Brain microvascular endothelial cell (primary cell): Measurements from ENCODE around the gene CAPG.

ENCODE experiments used
- DNase-seq: peaks from one replicate; pipeline ENCODE4 v3.0.0-alpha.2; 2020
- H3K27ac ChIP-seq: fragments of 250-450 bp; sonication (Bioruptor Pico); 2 replicates; pipeline ENCODE4 v1.5.1; 2020; ENCODE audit warnings: mild to moderate bottlenecking, moderate library complexity
- H3K27me3 ChIP-seq: fragments of 250-450 bp; sonication (Bioruptor Pico); replicated peaks from 2 replicates; pipeline ENCODE4 v1.5.1; 2020; ENCODE audit warnings: mild to moderate bottlenecking
- H3K36me3 ChIP-seq: fragments of 250-450 bp; sonication (Bioruptor Pico); replicated peaks from 2 replicates; pipeline ENCODE4 v1.5.1; 2020; ENCODE audit warnings: mild to moderate bottlenecking
- H3K4me3 ChIP-seq: 2 replicates; pipeline ENCODE4 v1.5.1; 2011; ENCODE audit warnings: low read depth, mild to moderate bottlenecking, control low read depth, low read length, moderate library complexity
- in situ Hi-C: cut with HindIII; loops from 2 replicates; pipeline ENCODE4 v1.10.0; 2017; ENCODE audit warnings: low sequenced_read_pairs, low pct_ligation_motif_present
- TF ChIP-seq, protein P1 (sequence below): IDR thresholded peaks from 2 replicates; pipeline ENCODE4 v1.5.1; 2011; ENCODE audit warnings: low read depth, mild to moderate bottlenecking, moderate library complexity, low read length, control low read depth, inconsistent platforms; ENCODE audit errors: missing control alignments

The CAPG gene, protein sequence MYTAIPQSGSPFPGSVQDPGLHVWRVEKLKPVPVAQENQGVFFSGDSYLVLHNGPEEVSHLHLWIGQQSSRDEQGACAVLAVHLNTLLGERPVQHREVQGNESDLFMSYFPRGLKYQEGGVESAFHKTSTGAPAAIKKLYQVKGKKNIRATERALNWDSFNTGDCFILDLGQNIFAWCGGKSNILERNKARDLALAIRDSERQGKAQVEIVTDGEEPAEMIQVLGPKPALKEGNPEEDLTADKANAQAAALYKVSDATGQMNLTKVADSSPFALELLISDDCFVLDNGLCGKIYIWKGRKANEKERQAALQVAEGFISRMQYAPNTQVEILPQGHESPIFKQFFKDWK

DNA sequence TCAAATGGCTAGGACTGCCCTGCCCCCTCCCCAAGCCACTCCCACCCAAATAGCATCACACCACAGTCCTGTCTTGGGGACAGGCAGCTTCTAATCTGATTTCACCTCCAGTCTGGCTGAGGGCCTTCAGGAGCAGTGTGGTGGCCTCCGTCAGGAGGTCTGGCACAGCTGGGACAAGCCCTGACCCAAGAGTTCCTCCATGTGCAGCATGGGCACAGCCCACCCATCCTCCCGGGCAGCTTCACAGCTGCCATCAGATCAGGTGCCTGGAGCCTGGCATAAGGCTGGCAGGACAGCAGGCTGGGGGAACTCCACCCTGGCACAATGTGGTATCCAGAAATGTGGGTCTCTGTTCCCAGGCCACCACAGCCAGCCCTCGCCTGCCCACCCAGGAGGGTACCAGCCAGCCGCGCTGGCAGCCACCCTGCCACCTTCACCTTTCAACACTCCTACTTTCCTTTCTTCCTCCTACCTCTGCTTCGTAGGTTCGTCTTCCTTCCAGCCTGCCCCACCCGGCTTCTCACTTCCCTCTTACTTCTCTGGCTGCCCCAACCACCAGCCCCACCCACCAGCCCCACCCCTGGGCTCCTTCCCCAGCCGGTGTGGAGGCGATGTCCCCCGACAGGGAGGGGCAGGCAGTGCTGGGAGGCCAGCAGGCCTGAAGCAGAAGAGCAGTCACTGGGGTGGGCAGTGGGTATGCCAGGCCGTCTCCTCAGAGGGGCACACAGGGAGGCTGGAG, at the start of gene CAPG:
Gene CAPG, minus strand, starts transcription at position 522 of the 739 bp plus-strand sequence. CDS start 8,221 bp downstream, outside the sequence.
- TF ChIP-seq, protein P1, sequence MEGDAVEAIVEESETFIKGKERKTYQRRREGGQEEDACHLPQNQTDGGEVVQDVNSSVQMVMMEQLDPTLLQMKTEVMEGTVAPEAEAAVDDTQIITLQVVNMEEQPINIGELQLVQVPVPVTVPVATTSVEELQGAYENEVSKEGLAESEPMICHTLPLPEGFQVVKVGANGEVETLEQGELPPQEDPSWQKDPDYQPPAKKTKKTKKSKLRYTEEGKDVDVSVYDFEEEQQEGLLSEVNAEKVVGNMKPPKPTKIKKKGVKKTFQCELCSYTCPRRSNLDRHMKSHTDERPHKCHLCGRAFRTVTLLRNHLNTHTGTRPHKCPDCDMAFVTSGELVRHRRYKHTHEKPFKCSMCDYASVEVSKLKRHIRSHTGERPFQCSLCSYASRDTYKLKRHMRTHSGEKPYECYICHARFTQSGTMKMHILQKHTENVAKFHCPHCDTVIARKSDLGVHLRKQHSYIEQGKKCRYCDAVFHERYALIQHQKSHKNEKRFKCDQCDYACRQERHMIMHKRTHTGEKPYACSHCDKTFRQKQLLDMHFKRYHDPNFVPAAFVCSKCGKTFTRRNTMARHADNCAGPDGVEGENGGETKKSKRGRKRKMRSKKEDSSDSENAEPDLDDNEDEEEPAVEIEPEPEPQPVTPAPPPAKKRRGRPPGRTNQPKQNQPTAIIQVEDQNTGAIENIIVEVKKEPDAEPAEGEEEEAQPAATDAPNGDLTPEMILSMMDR = no peak
- no peak within 1 kb of the TSS for H3K27ac ChIP-seq
- H3K4me3 ChIP-seq = no peak within 1 kb of the TSS
- no peaks in the 10 kb centered on the region for H3K27me3 ChIP-seq
- in situ Hi-C loops = no loop called here
- no peak for DNase-seq
- H3K36me3 ChIP-seq = no peaks in the 10 kb centered on the region

DNA sequence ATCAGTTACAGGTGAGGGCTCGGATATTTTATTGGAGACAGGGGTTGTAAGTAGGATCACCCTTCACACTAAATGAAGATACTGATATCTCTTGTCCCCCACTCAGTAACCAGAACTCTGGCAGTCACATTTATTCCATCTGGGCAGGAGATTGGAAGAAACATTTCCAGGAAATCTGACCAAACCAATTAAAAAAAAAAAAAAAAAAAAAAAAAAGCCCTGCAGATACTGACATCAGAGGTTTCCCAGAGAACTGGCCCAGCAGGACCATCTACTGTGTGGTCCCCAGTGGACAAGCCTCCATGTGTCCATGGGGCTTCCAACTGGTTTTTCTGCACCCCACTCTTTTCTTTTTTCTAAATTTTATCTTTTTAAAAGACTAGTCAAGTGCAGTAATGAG, 49.6 kb upstream of the CAPG start:
- in situ Hi-C loops = no loop called here
- no peaks in the 10 kb centered on the region for H3K27me3 ChIP-seq
- H3K36me3 ChIP-seq = no peaks in the 10 kb centered on the region
- DNase-seq = no peak
- TF ChIP-seq, protein P1 = no peak
- no peak overlapping the region for H3K4me3 ChIP-seq
- no peak overlapping the region for H3K27ac ChIP-seq

DNA sequence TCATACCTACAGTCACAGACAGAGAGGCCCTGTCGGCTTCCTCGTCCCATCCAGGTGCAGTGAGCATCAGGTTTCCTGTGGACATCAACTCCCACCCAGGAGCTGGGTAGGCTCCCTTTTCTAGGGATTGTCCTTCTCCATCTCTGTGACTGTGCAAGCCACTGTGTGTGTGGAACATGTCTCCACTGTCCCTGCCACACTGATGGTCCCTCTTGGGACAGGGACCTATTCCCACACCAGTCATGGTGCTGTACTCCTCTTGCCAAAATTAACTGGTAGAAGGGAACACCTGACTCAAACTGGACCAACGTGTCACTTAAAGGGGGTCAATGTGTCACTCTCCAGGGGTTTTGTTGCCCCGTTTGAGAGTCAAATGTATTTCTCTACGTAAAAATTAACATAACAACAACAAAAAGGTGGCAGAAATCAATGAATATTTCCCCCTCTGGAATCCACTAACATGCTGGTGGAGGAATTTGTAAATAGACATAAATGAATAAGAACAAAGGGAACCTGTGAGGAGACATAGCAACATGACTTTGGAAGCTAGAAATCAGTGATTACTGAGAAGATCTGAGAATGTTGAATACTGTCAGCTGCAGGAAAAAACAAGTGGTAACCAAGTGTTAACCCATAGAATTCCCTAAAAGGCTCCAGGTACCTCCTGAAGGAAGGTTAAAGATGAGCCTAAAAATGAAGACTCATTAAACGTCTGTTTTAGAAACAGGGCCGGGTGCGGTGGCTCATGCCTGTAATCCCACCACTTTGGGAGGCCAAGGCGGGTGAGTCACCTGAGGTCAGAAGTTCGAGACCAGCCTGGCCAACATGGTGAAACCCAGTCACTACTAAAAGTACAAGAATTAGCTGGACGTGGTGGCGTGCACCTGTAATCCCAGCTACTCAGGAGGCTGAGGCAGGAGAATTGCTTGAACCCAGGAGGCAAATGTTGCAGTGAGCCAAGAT, 48.7 kb upstream of the CAPG start:
- H3K27me3 ChIP-seq = no peaks in the 10 kb centered on the region
- DNase-seq = no peak
- TF ChIP-seq, protein P1 = no peak
- H3K27ac ChIP-seq = no peak overlapping the region
- no peak overlapping the region for H3K4me3 ChIP-seq
- H3K36me3 ChIP-seq = no peaks in the 10 kb centered on the region
- in situ Hi-C loops = no loop called here

DNA sequence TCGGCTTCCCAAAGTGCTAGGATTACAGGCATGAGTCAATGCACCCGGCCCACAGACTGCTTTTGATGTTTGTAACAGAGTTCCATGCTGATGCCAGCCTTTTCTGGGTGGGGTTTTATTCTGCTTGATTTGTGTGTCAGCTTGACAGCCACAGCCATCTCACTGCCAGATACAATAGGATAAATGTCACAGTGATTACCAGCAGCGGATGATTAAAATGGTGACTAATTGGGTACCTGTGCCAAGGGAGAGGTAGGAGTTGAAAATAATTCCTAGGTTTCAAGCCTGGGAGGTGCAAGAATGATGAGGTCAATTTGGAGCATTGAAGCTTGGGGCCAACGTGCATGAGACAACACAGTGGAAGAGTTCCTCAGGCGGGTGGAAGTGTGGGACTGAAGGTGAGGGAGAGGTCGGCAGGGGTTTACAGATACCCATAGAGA, 47.7 kb upstream of the CAPG start:
- Histone ChIP-seq H3K27me3 (no peaks in the 10 kb centered on the region), H3K27ac (no peak overlapping the region), H3K36me3 (no peaks in the 10 kb centered on the region), H3K4me3 (no peak overlapping the region)
- DNase-seq = no peak
- in situ Hi-C loops = no loop called here
- TF ChIP-seq, protein P1 = no peak

DNA sequence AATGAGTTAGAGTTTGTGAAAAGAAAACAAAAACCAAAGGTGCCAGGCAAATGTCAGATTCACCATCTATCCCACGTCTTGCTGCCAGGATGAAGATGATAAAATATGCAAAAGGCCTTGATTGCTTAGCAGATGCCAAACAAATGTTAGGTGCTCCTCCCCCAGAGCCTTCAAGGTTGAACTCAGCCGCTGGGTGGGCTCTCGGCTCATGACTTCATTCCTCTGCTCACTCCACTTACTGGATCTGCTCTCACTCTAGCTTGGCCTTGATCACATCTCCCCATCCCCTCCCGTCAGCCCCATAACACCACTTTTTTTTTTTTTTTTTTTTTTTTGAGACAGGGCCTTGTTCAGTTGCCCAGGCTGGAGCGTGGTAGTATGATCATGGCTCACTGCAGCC, 46.9 kb upstream of the CAPG start:
- in situ Hi-C loops = no loop called here

More for the DNA sequence above, 46.9 kb upstream of the CAPG start:
- TF ChIP-seq, protein P1 = no peak
- no peaks in the 10 kb centered on the region for H3K27me3 ChIP-seq
- H3K27ac ChIP-seq = no peak overlapping the region
- no peaks in the 10 kb centered on the region for H3K36me3 ChIP-seq
- no peak for DNase-seq
- no peak overlapping the region for H3K4me3 ChIP-seq
